HG03575 (cell line): ENCODE data around the gene DOK6.

Source experiments
- ATAC-seq: cut with Tn5 transposase; IDR thresholded peaks from one replicate; pipeline ENCODE4 v1.9.1; 2021; ENCODE audit not compliant: unreplicated experiment, insufficient number of reproducible peaks, low FRiP score; ENCODE audit errors: extremely low read depth

DOK6 gene

GRCh38 chr18:69758458-69758857 lies 357.8 kb downstream of the DOK6 start:
- no peak for ATAC-seq

DNA sequence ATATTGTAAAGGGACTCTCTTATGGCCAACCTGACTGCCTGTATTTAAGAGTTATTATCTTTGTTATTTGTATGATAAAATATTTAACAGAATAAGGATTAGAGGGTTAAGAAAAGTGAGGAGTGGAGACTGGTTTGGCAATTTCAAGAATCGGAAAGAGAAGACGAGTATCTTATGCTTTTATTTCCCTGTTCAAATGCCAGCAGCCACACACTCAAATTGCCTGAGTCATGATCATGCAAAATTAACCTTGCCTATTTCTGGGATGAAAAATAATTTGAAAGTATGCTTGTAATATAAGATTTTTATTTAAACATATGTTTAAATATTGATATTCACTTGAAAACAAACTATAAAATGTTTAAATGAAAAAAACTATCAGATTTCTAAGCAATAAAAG lies 358.4 kb downstream of the DOK6 start:
- ATAC-seq: no peak

- ATAC-seq: no peak
Measured at GRCh38 chr18:69763002-69763401, 362.3 kb downstream of the DOK6 start.

DNA sequence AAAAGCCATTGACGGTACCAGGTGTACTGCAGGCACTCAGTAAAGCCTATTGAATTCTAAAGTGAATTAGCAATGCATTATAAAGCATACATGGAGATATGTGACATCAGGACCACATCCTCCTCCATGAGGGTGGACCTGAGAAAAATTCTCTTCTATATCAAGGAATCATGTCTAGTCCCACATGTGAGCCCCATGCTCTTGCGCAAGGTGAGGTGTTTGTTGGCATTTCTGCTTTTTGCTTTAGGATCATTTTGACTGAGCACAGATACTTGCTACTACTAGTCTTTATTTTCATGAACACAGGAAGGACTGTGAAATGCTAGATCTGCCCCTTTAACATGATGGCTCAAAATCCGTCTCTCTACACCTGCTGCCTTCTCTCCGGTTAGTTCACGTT lies 363.1 kb downstream of the DOK6 start:
- ATAC-seq: no peak

DNA sequence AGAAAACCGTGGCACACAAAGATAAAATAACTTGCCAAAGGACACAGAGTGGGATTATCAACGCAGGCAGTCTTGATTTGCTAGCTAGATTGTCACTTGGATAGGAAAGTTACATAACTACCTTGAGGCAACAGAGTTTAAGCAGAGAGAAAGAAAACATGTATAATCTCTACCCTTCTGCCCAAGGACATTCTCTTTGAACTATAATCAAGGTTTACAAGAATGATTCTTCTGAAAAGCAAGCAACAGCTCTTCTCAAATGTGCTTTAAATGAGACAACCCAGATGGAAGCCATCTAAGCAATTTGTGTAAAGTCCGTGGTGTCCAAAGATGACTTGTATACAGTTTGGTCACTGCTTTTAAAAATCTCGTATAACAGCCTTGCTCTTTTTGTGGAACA lies 369.6 kb downstream of the DOK6 start:
- ATAC-seq: no peak

GRCh38 chr18:69774831-69775230 lies 374.1 kb downstream of the DOK6 start:
- ATAC-seq: no peak

GRCh38 chr18:69777248-69777647 lies 376.6 kb downstream of the DOK6 start:
- ATAC-seq: no peak

- no peak for ATAC-seq
Measured at GRCh38 chr18:69778680-69779079, 378.0 kb downstream of the DOK6 start.

GRCh38 chr18:69780851-69781250 lies 380.2 kb downstream of the DOK6 start:
- ATAC-seq: no peak

DNA sequence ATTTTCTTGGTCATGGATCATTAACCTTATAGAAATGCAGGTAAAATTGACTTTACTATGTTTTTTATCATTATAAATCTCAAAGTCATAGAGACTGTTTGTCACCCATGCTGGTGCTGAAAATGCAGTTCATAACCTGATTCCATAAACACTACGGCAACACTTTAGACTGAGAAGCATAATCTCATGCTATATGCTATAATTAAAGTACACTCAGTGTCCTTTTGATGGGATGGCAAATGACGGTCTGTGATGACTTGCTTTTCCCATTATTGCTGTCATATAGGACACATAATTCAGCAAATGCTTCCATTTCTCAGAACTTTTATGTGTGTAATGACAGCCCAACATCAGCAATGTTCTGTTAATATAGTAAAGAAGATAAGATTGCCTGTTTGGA lies 384.1 kb downstream of the DOK6 start:
- ATAC-seq: no peak

DNA sequence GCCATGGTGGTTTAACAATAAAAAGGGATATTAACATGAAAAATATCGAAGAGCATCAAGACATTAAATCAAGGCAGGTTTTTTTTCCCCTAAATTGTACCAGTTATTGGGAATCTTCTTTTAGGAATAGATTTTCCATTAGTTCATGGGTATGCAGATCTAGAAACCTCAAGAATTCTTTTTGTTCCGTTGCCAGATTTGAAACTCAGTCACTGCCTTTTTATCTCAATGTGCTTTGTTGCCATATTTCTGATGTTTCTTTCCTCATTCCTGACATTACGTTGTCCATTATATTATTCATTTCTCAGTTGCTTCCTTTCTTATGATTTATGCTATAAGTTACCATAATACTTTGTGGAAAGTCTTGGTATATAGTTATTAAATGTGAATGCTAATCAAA lies 384.8 kb downstream of the DOK6 start:
- ATAC-seq: no peak

- ATAC-seq: no peak
Measured at GRCh38 chr18:69786427-69786826, 385.7 kb downstream of the DOK6 start.

- no peak for ATAC-seq
Measured at GRCh38 chr18:69787825-69788547, 387.3 kb downstream of the DOK6 start.

- ATAC-seq: no peak
Measured at GRCh38 chr18:69789794-69790193, 389.1 kb downstream of the DOK6 start.

- ATAC-seq: no peak
Measured at GRCh38 chr18:69790649-69791048, 390.0 kb downstream of the DOK6 start.

DNA sequence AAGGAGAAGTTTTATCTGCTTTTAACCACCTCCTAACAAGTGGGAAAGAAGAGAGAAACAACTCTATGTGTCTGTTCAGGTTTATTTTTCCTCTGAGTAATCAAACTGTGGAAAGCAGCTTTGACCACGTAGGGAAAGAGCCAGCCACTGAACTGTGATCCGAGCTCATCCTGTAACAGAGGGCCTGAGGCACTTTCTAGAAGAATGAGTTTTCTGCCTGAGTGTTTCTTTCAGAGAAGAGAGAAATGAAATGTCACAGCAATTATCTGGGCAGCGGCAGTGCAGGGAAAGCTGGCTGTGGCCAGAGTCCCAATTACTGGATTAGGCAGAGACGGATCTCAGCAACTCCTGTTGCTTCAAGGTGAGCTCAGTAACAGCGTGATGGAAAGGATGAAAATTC lies 395.1 kb downstream of the DOK6 start:
- ATAC-seq: no peak

DNA sequence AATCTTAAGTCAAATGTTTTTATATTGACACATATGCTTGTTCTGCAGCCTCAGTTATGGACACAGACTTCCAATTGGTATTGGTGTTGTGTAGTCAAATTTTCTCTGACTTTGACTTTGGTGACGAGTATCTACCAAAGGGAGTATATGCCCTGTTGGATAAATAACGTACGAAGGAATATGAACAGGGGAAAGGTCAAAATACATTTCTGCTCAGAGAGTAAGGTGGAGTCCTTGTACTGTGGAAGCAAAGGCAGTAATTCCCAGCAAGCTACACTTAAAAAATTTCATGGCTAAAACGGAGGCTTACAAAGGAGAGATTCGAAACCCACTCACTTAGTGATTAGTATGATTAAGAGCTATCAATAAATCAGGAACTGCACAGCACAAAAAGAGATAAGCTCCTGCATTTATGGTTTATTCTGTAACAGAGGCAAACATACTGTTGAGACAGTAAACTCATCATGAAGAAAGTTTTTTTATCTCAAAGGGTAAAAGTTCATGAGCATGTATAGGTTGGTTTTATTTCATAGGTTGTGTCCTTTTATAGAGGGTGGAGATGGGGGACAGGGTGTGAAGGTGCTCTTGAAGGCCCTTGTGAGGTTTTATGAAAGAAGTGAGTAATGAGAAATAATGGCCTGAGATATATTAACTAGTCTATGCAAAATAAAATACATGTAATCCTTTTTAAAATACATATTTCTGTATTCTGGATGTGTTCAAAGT lies 404.3 kb downstream of the DOK6 start:
- no peak for ATAC-seq

DNA sequence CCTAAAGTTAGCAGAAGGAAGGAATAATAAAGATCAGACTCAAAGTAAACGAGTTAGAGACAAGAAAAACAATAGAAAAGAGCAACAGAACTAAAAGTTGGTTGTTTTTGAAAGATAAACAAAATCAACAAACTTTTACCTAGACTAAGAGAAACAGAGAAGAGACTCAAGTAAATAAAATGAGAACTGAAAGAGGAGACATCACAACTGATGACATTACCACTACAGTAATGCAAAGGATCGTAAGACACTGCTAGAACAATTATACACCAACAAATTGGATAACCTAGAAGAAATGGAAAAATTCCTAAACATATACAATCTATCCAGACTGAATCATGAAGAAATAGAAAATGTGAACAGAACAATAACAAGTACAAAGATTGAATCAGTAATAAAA lies 407.7 kb downstream of the DOK6 start:
- no peak for ATAC-seq

DNA sequence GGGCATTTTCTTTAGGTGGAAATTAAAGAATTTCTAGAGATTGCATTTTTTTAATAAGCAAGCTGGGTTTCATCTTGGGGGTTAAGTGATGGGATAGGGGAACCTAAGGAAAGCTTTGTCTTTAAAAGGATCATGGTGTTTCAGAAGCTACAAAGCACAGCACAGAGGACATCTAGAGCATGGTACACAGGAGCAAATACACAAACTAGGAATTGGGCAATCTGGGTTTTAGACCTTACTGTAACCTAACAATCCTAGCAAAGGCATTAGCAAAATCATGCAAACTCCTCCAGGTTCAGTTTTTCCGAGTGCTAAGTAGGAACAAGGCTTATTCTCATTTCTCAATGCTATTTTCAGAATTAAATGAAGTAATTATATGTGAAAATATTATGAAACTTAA lies 412.9 kb downstream of the DOK6 start:
- no peak for ATAC-seq

DNA sequence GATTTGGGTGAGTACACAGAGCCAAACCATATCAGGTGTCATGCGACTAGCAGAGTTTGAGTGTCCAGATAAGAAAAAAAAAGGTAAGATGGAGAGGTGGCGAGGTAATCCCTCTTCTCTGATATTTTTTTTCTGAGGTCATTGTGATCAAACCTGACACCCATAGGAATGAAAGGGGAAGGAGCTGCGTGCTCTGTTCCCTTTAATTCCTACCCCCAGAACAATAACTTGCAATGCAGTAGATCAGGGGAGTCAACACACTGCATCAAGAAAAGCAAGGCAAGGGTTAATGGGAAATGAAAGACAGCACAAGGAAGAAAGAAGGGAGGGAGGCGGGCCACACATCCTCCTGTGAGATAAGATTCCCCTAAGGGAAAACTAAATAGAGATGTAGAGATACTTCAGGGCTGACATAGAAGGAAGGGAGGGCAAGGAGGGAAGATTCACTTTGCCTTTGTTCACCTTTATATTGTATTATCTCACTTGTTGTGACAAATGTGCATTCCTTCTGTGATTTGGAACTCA lies 414.2 kb downstream of the DOK6 start:
- ATAC-seq: no peak
